ENCODE results near the gene NXN.

Gene NXN

DNA sequence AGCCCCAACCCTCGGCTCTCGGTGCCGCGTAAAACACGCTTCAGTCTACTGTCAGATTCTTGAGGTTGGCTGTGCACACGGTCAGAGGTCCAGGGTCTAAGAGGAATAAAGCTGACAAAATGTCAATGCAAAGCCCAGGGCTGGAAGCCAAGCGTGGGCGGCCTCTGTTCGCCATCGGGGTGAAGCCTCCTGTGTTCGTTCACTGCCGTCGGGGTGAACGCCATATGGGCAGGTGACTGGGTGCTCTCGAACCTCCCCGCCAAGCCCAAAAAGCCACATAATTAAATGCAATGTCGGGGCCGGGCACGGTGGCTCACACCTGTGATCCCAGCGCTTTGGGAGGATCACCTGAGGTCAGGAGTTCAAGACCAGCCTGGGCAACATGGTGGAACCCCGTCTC, 152.8 kb downstream of the NXN start:
- Histone ChIP-seq H3K4me1 (ENCODE audit: control insufficient read depth, insufficient read depth, low read length, poor library complexity, severe bottlenecking) (no peaks in the 10 kb centered on the region), H3K4me3 (ENCODE audit: extremely low read depth, insufficient read depth, low read length, poor library complexity, severe bottlenecking) (no peak overlapping the region), H3K9me3 (ENCODE audit: control insufficient read depth, low read length) (peaks cover 4% of the 10 kb centered on the region), H3K36me3 (ENCODE audit: control insufficient read depth, insufficient read depth, low read length) (peaks cover 48% of the 10 kb centered on the region), H3K27ac (ENCODE audit: low read depth, low read length, severe bottlenecking) (no peak overlapping the region)
- 94 to 97% methylated on average over 21 of the region's 21 CpGs for WGBS, 2 experiments (ENCODE audit: insufficient coverage in 2 of 2)

DNA sequence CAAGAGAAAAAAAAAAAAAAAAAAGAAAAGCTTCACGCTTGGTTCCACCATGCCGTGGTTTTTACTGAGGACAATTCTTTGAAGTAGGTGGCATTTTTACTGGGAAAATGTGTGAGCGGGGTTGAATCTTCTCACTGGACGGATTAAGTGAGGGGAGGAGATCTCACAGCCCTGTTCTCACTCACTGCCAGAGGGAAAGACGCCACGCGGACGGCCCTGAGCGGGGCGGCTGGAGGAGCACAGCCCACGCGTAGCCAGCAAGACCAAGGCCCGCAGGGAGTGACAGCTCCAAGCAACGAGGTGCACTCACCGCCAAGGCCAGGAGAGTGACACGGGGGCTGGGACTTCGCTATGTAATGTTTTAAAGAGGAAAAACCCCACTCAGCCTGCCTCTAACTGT, 154.4 kb downstream of the NXN start:
- Histone ChIP-seq H3K27ac (ENCODE audit: low read depth, low read length, severe bottlenecking) (peak overlapping the region; percentile 36), H3K9me3 (ENCODE audit: control insufficient read depth, low read length) (no peaks in the 10 kb centered on the region), H3K4me3 (ENCODE audit: extremely low read depth, insufficient read depth, low read length, poor library complexity, severe bottlenecking) (no peak overlapping the region), H3K36me3 (ENCODE audit: control insufficient read depth, insufficient read depth, low read length) (peaks cover 48% of the 10 kb centered on the region), H3K4me1 (ENCODE audit: control insufficient read depth, insufficient read depth, low read length, poor library complexity, severe bottlenecking) (no peaks in the 10 kb centered on the region)
- 91 to 94% methylated on average over 13 to 16 of the region's 17 CpGs for WGBS, 2 experiments (ENCODE audit: insufficient coverage in 2 of 2)

DNA sequence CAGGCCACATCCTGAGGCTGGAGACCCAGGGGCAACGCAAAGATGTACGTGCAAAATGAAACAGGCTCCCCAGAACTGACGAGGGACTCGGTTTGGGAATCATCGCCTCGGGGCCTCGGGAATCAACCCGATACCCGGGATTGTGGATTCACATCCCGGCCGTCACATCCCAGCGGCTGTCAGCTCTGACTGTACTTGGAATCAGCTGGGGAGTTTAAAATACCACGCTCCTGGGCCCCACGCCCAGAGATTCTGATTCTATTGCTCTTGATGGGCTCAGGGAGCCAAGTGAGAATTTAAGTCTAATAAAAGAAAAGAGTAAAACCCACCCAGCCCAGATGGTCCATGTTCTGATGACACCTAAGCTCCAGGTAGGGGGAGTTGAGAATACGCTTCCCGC, 155.2 kb downstream of the NXN start:
- Histone ChIP-seq H3K9me3 (ENCODE audit: control insufficient read depth, low read length) (no peaks in the 10 kb centered on the region), H3K4me3 (ENCODE audit: extremely low read depth, insufficient read depth, low read length, poor library complexity, severe bottlenecking) (no peak overlapping the region), H3K27ac (ENCODE audit: low read depth, low read length, severe bottlenecking) (no peak overlapping the region), H3K4me1 (ENCODE audit: control insufficient read depth, insufficient read depth, low read length, poor library complexity, severe bottlenecking) (no peaks in the 10 kb centered on the region), H3K36me3 (ENCODE audit: control insufficient read depth, insufficient read depth, low read length) (peaks cover 57% of the 10 kb centered on the region)
- WGBS, 2 experiments (ENCODE audit: insufficient coverage in 2 of 2), result 91 to 94% methylated on average over 14 to 15 of the region's 16 CpGs

DNA sequence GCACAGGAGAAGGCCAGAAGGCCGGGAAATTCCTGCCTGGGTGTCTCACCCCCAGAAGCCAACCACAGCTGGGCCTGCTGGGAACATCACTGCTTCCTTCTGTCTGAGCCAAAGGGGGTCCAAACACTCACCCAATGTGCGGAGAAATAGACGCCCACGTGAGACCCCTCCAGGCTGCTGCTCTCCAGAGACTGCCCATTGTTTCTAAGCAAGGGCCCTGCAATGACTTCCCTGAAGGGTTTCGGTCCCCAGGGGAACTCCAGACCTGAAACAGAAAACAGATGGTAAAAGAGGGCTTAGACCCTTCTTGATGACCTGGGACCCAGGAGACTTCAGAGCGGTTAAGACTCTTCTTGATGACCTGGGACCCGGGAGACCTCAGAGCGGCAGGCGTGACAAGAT, 156.1 kb downstream of the NXN start:
- Histone ChIP-seq H3K4me1 (ENCODE audit: control insufficient read depth, insufficient read depth, low read length, poor library complexity, severe bottlenecking) (no peaks in the 10 kb centered on the region), H3K27ac (ENCODE audit: low read depth, low read length, severe bottlenecking) (no peak overlapping the region), H3K4me3 (ENCODE audit: extremely low read depth, insufficient read depth, low read length, poor library complexity, severe bottlenecking) (no peak overlapping the region), H3K9me3 (ENCODE audit: control insufficient read depth, low read length) (no peaks in the 10 kb centered on the region), H3K36me3 (ENCODE audit: control insufficient read depth, insufficient read depth, low read length) (peaks cover 63% of the 10 kb centered on the region)
- WGBS, 2 experiments (ENCODE audit: insufficient coverage in 2 of 2), result 85 to 90% methylated on average over 9 of the region's 9 CpGs

DNA sequence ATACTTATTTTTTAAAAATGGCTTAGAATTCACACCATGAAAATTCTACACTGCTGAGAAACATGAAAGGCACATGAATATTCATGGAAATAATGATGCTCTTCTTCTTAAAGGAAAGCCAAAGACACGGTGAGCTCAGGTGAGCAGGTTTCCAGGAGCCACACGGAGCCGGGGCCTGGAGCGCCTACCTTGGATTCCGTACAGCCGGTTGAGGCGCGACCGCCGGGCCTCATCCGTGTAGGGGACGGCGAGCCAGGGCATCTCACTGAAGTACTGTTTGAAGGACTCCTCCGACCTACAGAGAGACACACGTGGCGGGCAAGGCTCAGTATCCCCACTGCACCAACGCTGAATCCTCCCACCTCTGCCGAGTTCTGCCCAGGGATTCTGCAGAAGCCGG, 160.3 kb downstream of the NXN start:
- Histone ChIP-seq H3K27ac (ENCODE audit: low read depth, low read length, severe bottlenecking) (no peak overlapping the region), H3K9me3 (ENCODE audit: control insufficient read depth, low read length) (no peaks in the 10 kb centered on the region), H3K4me3 (ENCODE audit: extremely low read depth, insufficient read depth, low read length, poor library complexity, severe bottlenecking) (no peak overlapping the region), H3K4me1 (ENCODE audit: control insufficient read depth, insufficient read depth, low read length, poor library complexity, severe bottlenecking) (no peaks in the 10 kb centered on the region), H3K36me3 (ENCODE audit: control insufficient read depth, insufficient read depth, low read length) (peaks cover 78% of the 10 kb centered on the region)
- WGBS, 2 experiments (ENCODE audit: insufficient coverage in 2 of 2), result 93 to 95% methylated on average over 19 of the region's 19 CpGs

DNA sequence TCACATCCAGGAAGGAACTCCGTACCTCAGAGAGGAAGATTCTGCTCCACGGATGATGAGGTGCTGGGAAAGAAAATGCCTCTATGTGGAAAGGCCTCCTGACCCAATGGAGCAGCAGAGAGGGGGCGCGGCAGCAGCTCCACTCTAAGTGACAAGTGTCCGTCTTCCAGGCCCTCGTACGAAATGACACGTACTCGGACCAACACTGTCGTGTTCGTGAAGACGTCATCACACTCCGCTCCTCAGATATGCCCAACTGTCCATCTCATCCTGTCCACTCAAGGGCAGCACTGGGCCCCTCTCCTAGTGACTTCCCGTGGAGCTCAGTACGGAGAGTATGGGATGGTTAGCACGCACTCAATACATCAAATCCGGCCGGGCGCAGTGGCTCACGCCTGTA, 165.2 kb downstream of the NXN start:
- WGBS, 2 experiments (ENCODE audit: insufficient coverage in 2 of 2), result 93 to 95% methylated on average over 9 to 20 of the region's 20 CpGs
- no peak overlapping the region for H3K4me3 ChIP-seq (ENCODE audit: extremely low read depth, insufficient read depth, low read length, poor library complexity, severe bottlenecking)
- H3K36me3 ChIP-seq (ENCODE audit: control insufficient read depth, insufficient read depth, low read length), result peaks cover 83% of the 10 kb centered on the region

DNA sequence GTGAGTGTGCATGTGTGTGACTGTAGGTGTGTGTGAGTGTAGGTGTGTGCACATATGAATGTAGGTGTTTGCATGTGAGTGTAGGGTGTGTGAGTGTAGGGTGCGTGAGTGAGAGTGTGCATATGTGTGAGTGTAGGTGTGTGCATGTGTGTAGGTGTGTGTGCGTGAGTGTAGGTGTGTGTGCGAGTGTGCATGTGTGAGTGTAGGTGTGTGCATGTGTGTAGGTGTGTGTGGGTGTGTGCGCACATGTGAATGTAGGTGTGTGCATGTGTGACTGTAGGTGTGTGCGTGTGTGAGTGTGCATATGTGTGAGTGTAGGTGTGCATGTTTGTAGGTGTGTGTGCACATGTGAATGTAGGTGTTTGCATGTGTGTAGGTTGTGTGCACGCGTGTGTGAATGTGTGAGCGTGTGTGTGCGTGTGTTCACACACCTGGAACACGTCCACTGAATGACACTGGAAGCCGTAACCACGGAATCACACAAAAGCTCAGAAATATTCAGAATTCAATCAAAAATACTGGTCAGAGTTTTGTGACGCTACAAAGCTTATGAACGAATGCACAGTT, 166.9 kb downstream of the NXN start:
- Histone ChIP-seq H3K4me3 (ENCODE audit: extremely low read depth, insufficient read depth, low read length, poor library complexity, severe bottlenecking) (no peak overlapping the region), H3K36me3 (ENCODE audit: control insufficient read depth, insufficient read depth, low read length) (peaks cover 80% of the 10 kb centered on the region), H3K9me3 (ENCODE audit: control insufficient read depth, low read length) (no peaks in the 10 kb centered on the region), H3K4me1 (ENCODE audit: control insufficient read depth, insufficient read depth, low read length, poor library complexity, severe bottlenecking) (no peaks in the 10 kb centered on the region), H3K27ac (ENCODE audit: low read depth, low read length, severe bottlenecking) (no peak overlapping the region)
- WGBS, 2 experiments (ENCODE audit: insufficient coverage in 2 of 2), result 91 to 100% methylated on average over 10 to 14 of the region's 14 CpGs

More for the DNA sequence above, 165.2 kb downstream of the NXN start:
- Histone ChIP-seq H3K27ac (ENCODE audit: low read depth, low read length, severe bottlenecking) (no peak overlapping the region), H3K9me3 (ENCODE audit: control insufficient read depth, low read length) (no peaks in the 10 kb centered on the region), H3K4me1 (ENCODE audit: control insufficient read depth, insufficient read depth, low read length, poor library complexity, severe bottlenecking) (no peaks in the 10 kb centered on the region)

DNA sequence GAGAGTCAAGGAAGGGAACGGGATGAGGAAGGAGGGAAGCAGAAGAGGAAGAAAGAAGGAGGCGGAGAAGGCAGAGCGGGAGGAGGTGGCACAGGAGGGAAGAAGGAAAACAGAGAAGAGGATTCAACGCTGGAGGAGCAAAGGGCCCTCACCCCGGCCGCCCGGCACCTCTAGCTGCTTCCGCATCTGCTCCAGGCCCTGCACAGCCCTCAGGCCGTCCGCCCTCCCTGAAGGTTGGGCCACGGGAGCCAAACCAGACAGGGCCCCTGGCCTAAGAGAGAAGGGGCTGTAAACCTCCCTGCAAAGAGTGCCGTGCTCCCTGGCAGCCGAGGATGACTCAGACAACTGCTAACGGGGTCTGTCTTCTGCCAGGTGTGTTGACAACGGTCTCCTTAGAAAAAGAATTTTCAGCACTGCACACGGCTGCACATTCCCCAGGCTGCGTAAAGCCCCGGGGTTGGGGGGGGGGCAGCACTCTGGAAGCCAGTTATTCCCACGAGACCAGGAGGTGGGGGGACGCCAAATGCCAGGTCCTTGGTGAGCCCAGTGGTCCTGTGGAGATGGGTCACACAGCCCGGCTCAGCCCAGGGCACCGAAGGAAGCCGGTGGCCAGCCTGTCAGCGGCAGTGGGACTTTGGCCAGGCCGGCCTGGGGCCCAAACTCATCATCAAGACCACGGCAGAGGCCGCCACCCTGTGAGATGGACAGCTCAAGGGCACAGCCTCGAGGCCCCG, 168.4 kb downstream of the NXN start:
- WGBS, 2 experiments (ENCODE audit: insufficient coverage in 2 of 2), result 93 to 94% methylated on average over 21 to 23 of the region's 29 CpGs
- H3K4me3 ChIP-seq (ENCODE audit: extremely low read depth, insufficient read depth, low read length, poor library complexity, severe bottlenecking), result no peak overlapping the region
- peaks cover 74% of the 10 kb centered on the region for H3K36me3 ChIP-seq (ENCODE audit: control insufficient read depth, insufficient read depth, low read length)
- no peaks in the 10 kb centered on the region for H3K4me1 ChIP-seq (ENCODE audit: control insufficient read depth, insufficient read depth, low read length, poor library complexity, severe bottlenecking)
- no peaks in the 10 kb centered on the region for H3K9me3 ChIP-seq (ENCODE audit: control insufficient read depth, low read length)
- H3K27ac ChIP-seq (ENCODE audit: low read depth, low read length, severe bottlenecking), result peak overlapping the region; percentile 36

DNA sequence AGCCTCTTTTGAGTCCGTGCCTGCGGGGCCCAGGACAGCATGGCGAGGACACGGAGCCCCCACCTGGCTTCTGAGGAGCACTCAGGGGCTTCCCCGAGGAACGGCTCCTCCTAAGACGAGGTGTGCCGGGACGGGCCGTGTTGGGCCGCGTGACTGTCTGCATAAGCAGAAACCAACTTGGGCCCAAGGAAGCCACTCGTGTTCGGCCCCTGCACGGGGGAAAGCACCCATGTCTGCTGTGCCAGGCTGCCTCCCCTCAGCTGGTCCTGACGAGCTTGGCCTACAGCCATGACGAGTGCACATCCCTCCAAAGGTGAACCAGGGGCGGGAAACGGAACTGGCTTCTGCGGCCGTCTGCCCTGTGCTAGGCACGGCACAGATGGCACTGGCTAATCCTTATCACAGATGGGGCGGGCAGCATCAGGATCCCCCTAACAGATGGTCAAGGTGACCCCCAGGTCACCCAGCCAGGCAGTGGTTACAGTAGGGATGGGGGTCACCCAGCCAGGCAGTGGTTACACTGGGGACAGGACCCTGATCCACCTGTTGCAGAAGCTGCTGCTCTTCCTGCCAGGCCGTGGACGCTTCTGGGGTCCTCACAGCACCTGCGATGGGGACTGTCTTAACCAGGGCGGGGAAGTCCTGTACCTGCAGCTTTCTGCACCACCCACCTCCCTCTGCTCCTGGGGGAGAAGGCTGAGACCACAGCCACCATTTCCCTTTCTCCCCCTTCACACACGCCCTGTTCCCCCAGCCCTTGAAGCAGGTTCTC, 171.9 kb downstream of the NXN start:
- H3K4me1 ChIP-seq (ENCODE audit: control insufficient read depth, insufficient read depth, low read length, poor library complexity, severe bottlenecking), result no peaks in the 10 kb centered on the region
- H3K36me3 ChIP-seq (ENCODE audit: control insufficient read depth, insufficient read depth, low read length), result peaks cover 68% of the 10 kb centered on the region
- H3K9me3 ChIP-seq (ENCODE audit: control insufficient read depth, low read length), result no peaks in the 10 kb centered on the region
- 96 to 97% methylated on average over 28 of the region's 28 CpGs for WGBS, 2 experiments (ENCODE audit: insufficient coverage in 2 of 2)
- H3K27ac ChIP-seq (ENCODE audit: low read depth, low read length, severe bottlenecking), result no peak overlapping the region
- H3K4me3 ChIP-seq (ENCODE audit: extremely low read depth, insufficient read depth, low read length, poor library complexity, severe bottlenecking), result no peak overlapping the region

DNA sequence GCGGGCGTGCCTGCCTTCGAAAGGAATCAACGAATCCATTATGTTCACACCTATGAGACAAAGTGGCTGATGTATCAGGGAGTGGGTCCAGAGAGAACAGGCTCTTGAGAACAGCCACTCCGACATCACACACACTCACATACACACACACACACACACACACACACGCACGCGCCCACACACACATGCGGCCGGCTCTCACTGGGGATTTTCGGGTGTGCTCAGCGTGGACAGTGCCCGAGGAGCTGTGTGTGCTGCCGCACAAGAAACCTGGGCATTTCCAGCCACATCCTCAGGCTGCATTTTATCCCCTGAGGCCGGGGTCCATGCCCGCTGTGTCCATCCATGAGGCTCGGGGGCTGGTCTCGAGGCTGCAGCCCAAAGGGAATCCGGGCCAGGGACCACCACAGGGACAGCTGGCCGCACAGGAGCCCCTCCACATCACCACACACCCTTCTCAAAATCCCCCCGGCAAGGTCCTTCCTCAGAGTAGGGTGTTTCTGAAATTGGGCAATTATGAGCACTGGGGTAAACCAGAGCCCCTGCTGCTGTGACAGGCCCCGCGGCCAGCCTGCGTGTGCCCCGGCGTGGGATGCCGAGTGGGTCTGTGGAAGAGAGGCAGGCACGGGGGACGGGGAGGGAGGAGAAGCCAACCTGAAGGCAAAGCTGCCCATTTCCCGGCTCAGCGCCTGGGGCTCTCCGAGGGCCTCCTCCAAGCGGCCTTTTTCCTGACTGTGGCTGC, 172.6 kb downstream of the NXN start:
- H3K36me3 ChIP-seq (ENCODE audit: control insufficient read depth, insufficient read depth, low read length), result peaks cover 66% of the 10 kb centered on the region
- H3K4me3 ChIP-seq (ENCODE audit: extremely low read depth, insufficient read depth, low read length, poor library complexity, severe bottlenecking), result no peak overlapping the region
- no peak overlapping the region for H3K27ac ChIP-seq (ENCODE audit: low read depth, low read length, severe bottlenecking)
- no peaks in the 10 kb centered on the region for H3K4me1 ChIP-seq (ENCODE audit: control insufficient read depth, insufficient read depth, low read length, poor library complexity, severe bottlenecking)
- H3K9me3 ChIP-seq (ENCODE audit: control insufficient read depth, low read length), result no peaks in the 10 kb centered on the region
- WGBS, 2 experiments (ENCODE audit: insufficient coverage in 2 of 2), result 89 to 93% methylated on average over 21 to 24 of the region's 33 CpGs

Measured in mesodermal cell (in vitro differentiated cells).